Measurements from ENCODE around the gene KNDC1. TPM values are rescaled to one million over a fixed set of nuclear protein-coding genes. Genes with fewer than 3 reads are reported as not detected.

The KNDC1 gene
- total RNA-seq, 2 donors from 2014 or later = 6.5 to 9.6 TPM

DNA sequence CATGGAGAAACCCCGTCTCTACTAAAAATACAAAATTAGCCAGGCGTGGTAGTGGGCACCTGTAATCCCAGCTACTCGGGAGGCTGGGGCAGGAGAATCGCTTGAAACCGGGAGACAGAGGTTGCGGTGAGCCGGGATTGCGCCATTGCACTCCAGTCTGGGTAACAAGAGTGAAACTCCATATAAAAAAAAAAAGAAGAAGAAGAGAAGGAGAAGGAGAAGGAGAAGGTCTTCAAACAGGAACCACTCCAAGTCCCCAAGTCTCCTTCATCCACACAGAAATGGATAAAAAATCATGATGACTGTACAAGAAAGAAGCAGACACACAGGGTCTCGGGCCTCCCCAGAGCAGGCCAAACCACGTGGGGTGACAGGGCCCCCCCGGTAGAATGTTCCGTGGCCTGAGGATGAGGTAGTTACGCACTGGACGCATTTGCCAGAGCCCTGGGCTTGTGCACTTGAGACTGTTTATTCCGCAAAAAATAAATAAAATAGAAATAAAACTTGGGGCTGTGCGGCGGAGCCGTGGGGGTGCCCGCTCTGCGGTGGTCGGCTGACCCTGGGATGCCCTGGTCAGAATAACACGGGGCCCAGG, 93.4 kb downstream of the KNDC1 start:
- Histone ChIP-seq H3K36me3 (ENCODE audit: control insufficient read depth, insufficient read depth, low read length) (no peaks in the 10 kb centered on the region), H3K4me3 (ENCODE audit: low read length) (no peak overlapping the region), H3K27ac (ENCODE audit: low read depth, low read length) (no peak overlapping the region), H3K4me1 (ENCODE audit: control insufficient read depth, insufficient read depth, low read length) (no peaks in the 10 kb centered on the region), H3K9me3 (ENCODE audit: control insufficient read depth, low read length) (no peaks in the 10 kb centered on the region), H3K27me3 (ENCODE audit: control insufficient read depth, insufficient read depth, low read length, poor library complexity, severe bottlenecking) (no peaks in the 10 kb centered on the region), H3K9ac (ENCODE audit: extremely low read depth, low read length, poor library complexity, severe bottlenecking) (no peak overlapping the region)
- Mint-ChIP-seq H3K27ac (no peak overlapping the region), H3K36me3 (ENCODE audit: low read depth) (no peaks in the 10 kb centered on the region), H3K4me1 (peaks cover 7% of the 10 kb centered on the region), H3K9me3 (no peaks in the 10 kb centered on the region), H3K4me3 (no peak overlapping the region), H3K27me3 (ENCODE audit: insufficient read depth) (peaks cover 3% of the 10 kb centered on the region)
- no peak for DNase-seq
- TF ChIP-seq, protein P1, sequence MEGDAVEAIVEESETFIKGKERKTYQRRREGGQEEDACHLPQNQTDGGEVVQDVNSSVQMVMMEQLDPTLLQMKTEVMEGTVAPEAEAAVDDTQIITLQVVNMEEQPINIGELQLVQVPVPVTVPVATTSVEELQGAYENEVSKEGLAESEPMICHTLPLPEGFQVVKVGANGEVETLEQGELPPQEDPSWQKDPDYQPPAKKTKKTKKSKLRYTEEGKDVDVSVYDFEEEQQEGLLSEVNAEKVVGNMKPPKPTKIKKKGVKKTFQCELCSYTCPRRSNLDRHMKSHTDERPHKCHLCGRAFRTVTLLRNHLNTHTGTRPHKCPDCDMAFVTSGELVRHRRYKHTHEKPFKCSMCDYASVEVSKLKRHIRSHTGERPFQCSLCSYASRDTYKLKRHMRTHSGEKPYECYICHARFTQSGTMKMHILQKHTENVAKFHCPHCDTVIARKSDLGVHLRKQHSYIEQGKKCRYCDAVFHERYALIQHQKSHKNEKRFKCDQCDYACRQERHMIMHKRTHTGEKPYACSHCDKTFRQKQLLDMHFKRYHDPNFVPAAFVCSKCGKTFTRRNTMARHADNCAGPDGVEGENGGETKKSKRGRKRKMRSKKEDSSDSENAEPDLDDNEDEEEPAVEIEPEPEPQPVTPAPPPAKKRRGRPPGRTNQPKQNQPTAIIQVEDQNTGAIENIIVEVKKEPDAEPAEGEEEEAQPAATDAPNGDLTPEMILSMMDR (conservative IDR thresholded peaks at IDR 0.05) = no peak
- 90 to 94% methylated on average over 19 to 20 of the region's 22 CpGs for WGBS, 2 experiments (ENCODE audit: insufficient coverage in 1 of 2, insufficient read length in 1 of 2)

DNA sequence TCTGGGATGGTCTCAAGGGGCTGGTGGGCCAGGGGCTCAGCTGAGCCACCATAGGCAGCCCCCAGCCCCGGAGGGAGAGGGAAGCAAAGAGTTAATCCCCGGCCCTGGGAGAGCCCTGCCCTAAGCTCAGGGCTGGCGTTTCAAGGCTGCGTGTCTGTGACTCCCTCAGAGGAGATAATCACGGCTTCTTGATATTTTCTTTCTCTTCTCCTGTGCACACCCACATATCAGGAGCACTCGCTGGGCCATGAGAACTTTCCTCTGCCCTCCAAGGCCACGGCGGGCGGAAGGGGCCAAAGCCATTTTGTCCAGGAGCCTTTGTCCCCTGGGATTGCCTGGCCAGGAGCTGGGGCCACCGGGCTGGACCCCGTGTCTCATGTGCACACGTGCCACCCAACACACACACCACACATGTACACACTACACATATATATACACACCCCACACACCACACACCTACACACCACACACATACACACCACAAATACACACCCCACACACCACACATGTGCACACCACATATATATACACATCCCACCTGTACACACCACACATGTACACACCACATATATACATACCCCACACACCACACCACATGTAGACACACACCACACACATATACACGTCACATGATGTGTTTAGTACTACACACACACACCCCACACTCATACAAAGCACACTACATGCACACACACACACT, 94.6 kb downstream of the KNDC1 start:
- H3K4me1 ChIP-seq (ENCODE audit: control insufficient read depth, insufficient read depth, low read length) = no peaks in the 10 kb centered on the region
- WGBS, 2 experiments (ENCODE audit: insufficient coverage in 1 of 2, insufficient read length in 1 of 2) = 84 to 87% methylated on average over 5 to 13 of the region's 13 CpGs
- Mint-ChIP-seq H3K27ac (no peak overlapping the region), H3K36me3 (ENCODE audit: low read depth) (no peaks in the 10 kb centered on the region), H3K9me3 (no peaks in the 10 kb centered on the region), H3K4me3 (no peak overlapping the region), H3K27me3 (ENCODE audit: insufficient read depth) (peaks cover 5% of the 10 kb centered on the region), H3K4me1 (peaks cover 7% of the 10 kb centered on the region)
- no peak overlapping the region for H3K4me3 ChIP-seq (ENCODE audit: low read length)
- TF ChIP-seq, protein P1 (conservative IDR thresholded peaks at IDR 0.05) = no peak
- no peak overlapping the region for H3K27ac ChIP-seq (ENCODE audit: low read depth, low read length)
- DNase-seq = no peak
- H3K27me3 ChIP-seq (ENCODE audit: control insufficient read depth, insufficient read depth, low read length, poor library complexity, severe bottlenecking) = no peaks in the 10 kb centered on the region
- no peaks in the 10 kb centered on the region for H3K9me3 ChIP-seq (ENCODE audit: control insufficient read depth, low read length)
- H3K9ac ChIP-seq (ENCODE audit: extremely low read depth, low read length, poor library complexity, severe bottlenecking) = no peak overlapping the region
- no peaks in the 10 kb centered on the region for H3K36me3 ChIP-seq (ENCODE audit: control insufficient read depth, insufficient read depth, low read length)

DNA sequence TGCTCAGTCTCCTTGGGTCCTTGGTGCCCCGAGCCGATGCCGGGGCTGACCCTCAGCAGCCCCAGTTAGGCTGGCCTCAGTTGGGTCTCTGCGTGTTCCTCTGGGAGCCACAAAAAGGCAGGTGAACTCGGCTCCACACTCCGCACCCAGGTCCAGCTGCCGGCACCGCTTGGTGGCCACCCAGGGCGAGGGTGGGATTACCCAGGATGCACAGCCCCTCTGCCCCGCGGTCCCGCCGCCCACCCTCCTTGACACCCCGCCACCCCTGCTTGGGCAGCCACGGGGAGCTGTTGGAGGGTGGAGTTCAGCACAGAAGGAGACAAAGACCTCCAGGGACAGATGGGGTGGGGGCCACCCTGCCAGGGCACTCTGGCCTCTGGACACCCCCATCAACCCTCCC, 95.3 kb downstream of the KNDC1 start:
- H3K36me3 ChIP-seq (ENCODE audit: control insufficient read depth, insufficient read depth, low read length) = no peaks in the 10 kb centered on the region
- DNase-seq = no peak
- H3K27ac ChIP-seq (ENCODE audit: low read depth, low read length) = no peak overlapping the region
- H3K27me3 Mint-ChIP-seq (ENCODE audit: insufficient read depth) = peaks cover 11% of the 10 kb centered on the region
- no peaks in the 10 kb centered on the region for H3K4me1 ChIP-seq (ENCODE audit: control insufficient read depth, insufficient read depth, low read length)
- H3K4me1 Mint-ChIP-seq = peaks cover 7% of the 10 kb centered on the region
- no peak overlapping the region for H3K4me3 Mint-ChIP-seq
- no peak overlapping the region for H3K27ac Mint-ChIP-seq
- H3K9me3 Mint-ChIP-seq = no peaks in the 10 kb centered on the region
- no peaks in the 10 kb centered on the region for H3K9me3 ChIP-seq (ENCODE audit: control insufficient read depth, low read length)
- H3K36me3 Mint-ChIP-seq (ENCODE audit: low read depth) = no peaks in the 10 kb centered on the region
- no peak overlapping the region for H3K9ac ChIP-seq (ENCODE audit: extremely low read depth, low read length, poor library complexity, severe bottlenecking)
- TF ChIP-seq, protein P1 (conservative IDR thresholded peaks at IDR 0.05) = no peak
- no peaks in the 10 kb centered on the region for H3K27me3 ChIP-seq (ENCODE audit: control insufficient read depth, insufficient read depth, low read length, poor library complexity, severe bottlenecking)
- 93 to 97% methylated on average over 6 to 15 of the region's 15 CpGs for WGBS, 2 experiments (ENCODE audit: insufficient coverage in 1 of 2, insufficient read length in 1 of 2)
- no peak overlapping the region for H3K4me3 ChIP-seq (ENCODE audit: low read length)
